ENCODE measurements around the gene CDNF.

The CDNF gene

GRCh38 chr10:14787938-14788337, 49.9 kb downstream of the CDNF start:
- no peak for DNase-seq (ENCODE audit: low spot score)

GRCh38 chr10:14784459-14785055, 53.3 kb downstream of the CDNF start:
- DNase-seq (ENCODE audit: low spot score), result no peak

GRCh38 chr10:14782691-14783363, 55.0 kb downstream of the CDNF start:
- no peak for DNase-seq (ENCODE audit: low spot score)

- DNase-seq (ENCODE audit: low spot score), result no peak
These were observed 56.1 kb downstream of the CDNF start for GRCh38 chr10:14781763-14782162.

GRCh38 chr10:14779001-14779651, 58.7 kb downstream of the CDNF start:
- no peak for DNase-seq (ENCODE audit: low spot score)

- DNase-seq (ENCODE audit: low spot score), result no peak
These were observed 61.3 kb downstream of the CDNF start for GRCh38 chr10:14776546-14776945.

- no peak for DNase-seq (ENCODE audit: low spot score)
These were observed 62.2 kb downstream of the CDNF start for GRCh38 chr10:14775656-14776055.

- DNase-seq (ENCODE audit: low spot score), result no peak
These were observed 63.0 kb downstream of the CDNF start, which contains the start of gene FAM107B for GRCh38 chr10:14774797-14775196. Gene FAM107B, minus strand, starts transcription at chr10:14774897. Its CDS starts 234 bp downstream, at chr10:14774663.

GRCh38 chr10:14774214-14774580, 63.6 kb downstream of the CDNF start:
- DNase-seq (ENCODE audit: low spot score), result no peak

GRCh38 chr10:14773551-14774213, 64.2 kb downstream of the CDNF start:
- DNase-seq (ENCODE audit: low spot score), result no peak

GRCh38 chr10:14772399-14772798, 65.4 kb downstream of the CDNF start:
- DNase-seq (ENCODE audit: low spot score), result no peak

GRCh38 chr10:14770927-14771326, 66.9 kb downstream of the CDNF start:
- DNase-seq (ENCODE audit: low spot score), result no peak

All from germinal center (tissue), 1 donor.